Measurements from ENCODE around the gene TNFSF8.

The TNFSF8 gene

GRCh38 chr9:114905170-114905940, 25.0 kb downstream of the TNFSF8 start:
- DNase-seq (ENCODE audit: low read depth in 2 of 2, low spot score in 1 of 2), result no peak

GRCh38 chr9:114902786-114903524, 27.4 kb downstream of the TNFSF8 start:
- no peak for DNase-seq (ENCODE audit: low read depth in 2 of 2, low spot score in 1 of 2)

GRCh38 chr9:114900942-114901802, 29.2 kb downstream of the TNFSF8 start:
- DNase-seq (ENCODE audit: low read depth in 2 of 2, low spot score in 1 of 2), result no peak

- no peak for DNase-seq (ENCODE audit: low read depth in 2 of 2, low spot score in 1 of 2)
These were observed 30.4 kb downstream of the TNFSF8 start for GRCh38 chr9:114899995-114900394.

- no peak for DNase-seq (ENCODE audit: low read depth in 2 of 2, low spot score in 1 of 2)
These were observed 30.9 kb downstream of the TNFSF8 start for GRCh38 chr9:114899461-114899860.

- DNase-seq (ENCODE audit: low read depth in 2 of 2, low spot score in 1 of 2), result peak; percentile 39 to 65
These were observed 31.6 kb downstream of the TNFSF8 start for GRCh38 chr9:114898741-114899140.

- DNase-seq (ENCODE audit: low read depth in 2 of 2, low spot score in 1 of 2), result no peak
These were observed 33.2 kb downstream of the TNFSF8 start for GRCh38 chr9:114897196-114897595.

GRCh38 chr9:114896344-114896743, 34.0 kb downstream of the TNFSF8 start:
- no peak for DNase-seq (ENCODE audit: low read depth in 2 of 2, low spot score in 1 of 2)

- no peak for DNase-seq (ENCODE audit: low read depth in 2 of 2, low spot score in 1 of 2)
These were observed 34.8 kb downstream of the TNFSF8 start for GRCh38 chr9:114895521-114895991.

GRCh38 chr9:114894609-114895433, 35.6 kb downstream of the TNFSF8 start:
- DNase-seq (ENCODE audit: low read depth in 2 of 2, low spot score in 1 of 2), result no peak

GRCh38 chr9:114894206-114894605, 36.2 kb downstream of the TNFSF8 start:
- DNase-seq (ENCODE audit: low read depth in 2 of 2, low spot score in 1 of 2), result no peak

GRCh38 chr9:114893221-114894010, 37.0 kb downstream of the TNFSF8 start:
- no peak for DNase-seq (ENCODE audit: low read depth in 2 of 2, low spot score in 1 of 2)

GRCh38 chr9:114889802-114890224, 40.6 kb downstream of the TNFSF8 start:
- no peak for DNase-seq (ENCODE audit: low read depth in 2 of 2, low spot score in 1 of 2)

- DNase-seq (ENCODE audit: low read depth in 2 of 2, low spot score in 1 of 2), result no peak
These were observed 41.8 kb downstream of the TNFSF8 start for GRCh38 chr9:114888607-114889006.

- DNase-seq (ENCODE audit: low read depth in 2 of 2, low spot score in 1 of 2), result no peak
These were observed 42.4 kb downstream of the TNFSF8 start for GRCh38 chr9:114887963-114888362.

- no peak for DNase-seq (ENCODE audit: low read depth in 2 of 2, low spot score in 1 of 2)
These were observed 45.5 kb downstream of the TNFSF8 start for GRCh38 chr9:114884787-114885452.

GRCh38 chr9:114883709-114884108, 46.7 kb downstream of the TNFSF8 start:
- DNase-seq (ENCODE audit: low read depth in 2 of 2, low spot score in 1 of 2), result no peak

- DNase-seq (ENCODE audit: low read depth in 2 of 2, low spot score in 1 of 2), result no peak
These were observed 50.1 kb downstream of the TNFSF8 start for GRCh38 chr9:114880291-114880745.
